Type B pancreatic cell (in vitro differentiated cells): ENCODE results near the gene ITPR2. TPM values are rescaled to one million over a fixed set of nuclear protein-coding genes. Genes with fewer than 3 reads are reported as not detected.
A peak's percentile ranks its signal among the peaks of the same experiment; 100 is the strongest.

ENCODE experiments used
- DNase-seq: peaks from one replicate; pipeline ENCODE4 v3.0.0; 2021; ENCODE audit warnings: mixed read lengths; ENCODE audit not compliant: unreplicated experiment; ENCODE audit errors: extremely low spot score
- H3K27ac Mint-ChIP-seq: 2 replicates; pipeline ENCODE4 v1.8.0; 2021; ENCODE audit warnings: mild to moderate bottlenecking, mixed read lengths
- H3K27me3 Mint-ChIP-seq: 2 replicates; pipeline ENCODE4 v1.8.0; 2021; ENCODE audit warnings: mixed read lengths
- H3K36me3 Mint-ChIP-seq: 2 replicates; pipeline ENCODE4 v1.8.0; 2021; ENCODE audit warnings: mixed read lengths
- H3K4me1 Mint-ChIP-seq: one replicate; pipeline ENCODE4 v1.8.0; 2021; ENCODE audit warnings: mixed read lengths; ENCODE audit not compliant: unreplicated experiment
- H3K4me3 Mint-ChIP-seq: 2 replicates; pipeline ENCODE4 v1.8.0; 2021; ENCODE audit warnings: mild to moderate bottlenecking, mixed read lengths
- H3K9me3 Mint-ChIP-seq: 2 replicates; pipeline ENCODE4 v1.8.0; 2021; ENCODE audit warnings: mixed read lengths
- total RNA-seq: library from RNA; stranded (reverse); gene quantifications from 2 replicates; pipeline ENCODE4 v1.2.1, GENCODE V29; 2021; ENCODE audit warnings: low replicate concordance
- TF ChIP-seq, protein P1 (sequence below): fragments of 200-600 bp; sonication (generic); conservative IDR thresholded peaks from 2 replicates; pipeline ENCODE4 v1.5.0; 2021; ENCODE audit warnings: antibody characterized with exemption, mild to moderate bottlenecking

The ITPR2 gene
- total RNA-seq, 1 donor from 2014 or later: 33.7 TPM

DNA sequence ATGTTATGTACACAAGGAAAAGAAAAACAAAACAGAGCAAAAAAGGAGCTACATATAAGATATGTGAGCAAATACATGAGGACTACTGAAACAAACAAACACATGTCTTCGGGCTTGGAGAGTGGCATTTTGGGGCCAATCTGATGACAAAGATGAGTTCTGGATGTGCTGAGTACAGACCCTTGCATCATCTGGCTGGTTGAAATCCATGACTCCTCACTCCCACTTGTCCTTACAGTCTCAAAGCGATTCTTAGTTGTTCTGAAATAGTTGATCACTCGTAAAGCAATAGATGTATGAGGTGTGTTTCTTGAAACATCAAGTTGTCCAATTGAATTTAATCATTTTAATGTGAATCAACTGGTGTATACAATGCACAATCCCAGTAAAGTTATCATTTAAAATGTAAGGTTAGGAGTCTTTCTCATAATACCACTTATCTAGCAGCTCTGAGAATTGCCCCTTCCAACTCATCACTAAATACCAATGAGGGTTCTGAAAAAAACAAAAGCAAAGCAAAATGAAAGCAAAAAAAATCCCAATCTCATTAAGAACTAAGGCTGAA, 136.9 kb downstream of the ITPR2 start:
- Mint-ChIP-seq H3K4me3 (no peak overlapping the region), H3K27ac (no peak overlapping the region), H3K36me3 (peaks cover 51% of the 10 kb centered on the region), H3K4me1 (peaks cover 4% of the 10 kb centered on the region), H3K9me3 (no peaks in the 10 kb centered on the region), H3K27me3 (no peaks in the 10 kb centered on the region)
- no peak for DNase-seq
- TF ChIP-seq, protein P1, sequence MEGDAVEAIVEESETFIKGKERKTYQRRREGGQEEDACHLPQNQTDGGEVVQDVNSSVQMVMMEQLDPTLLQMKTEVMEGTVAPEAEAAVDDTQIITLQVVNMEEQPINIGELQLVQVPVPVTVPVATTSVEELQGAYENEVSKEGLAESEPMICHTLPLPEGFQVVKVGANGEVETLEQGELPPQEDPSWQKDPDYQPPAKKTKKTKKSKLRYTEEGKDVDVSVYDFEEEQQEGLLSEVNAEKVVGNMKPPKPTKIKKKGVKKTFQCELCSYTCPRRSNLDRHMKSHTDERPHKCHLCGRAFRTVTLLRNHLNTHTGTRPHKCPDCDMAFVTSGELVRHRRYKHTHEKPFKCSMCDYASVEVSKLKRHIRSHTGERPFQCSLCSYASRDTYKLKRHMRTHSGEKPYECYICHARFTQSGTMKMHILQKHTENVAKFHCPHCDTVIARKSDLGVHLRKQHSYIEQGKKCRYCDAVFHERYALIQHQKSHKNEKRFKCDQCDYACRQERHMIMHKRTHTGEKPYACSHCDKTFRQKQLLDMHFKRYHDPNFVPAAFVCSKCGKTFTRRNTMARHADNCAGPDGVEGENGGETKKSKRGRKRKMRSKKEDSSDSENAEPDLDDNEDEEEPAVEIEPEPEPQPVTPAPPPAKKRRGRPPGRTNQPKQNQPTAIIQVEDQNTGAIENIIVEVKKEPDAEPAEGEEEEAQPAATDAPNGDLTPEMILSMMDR: no peak

DNA sequence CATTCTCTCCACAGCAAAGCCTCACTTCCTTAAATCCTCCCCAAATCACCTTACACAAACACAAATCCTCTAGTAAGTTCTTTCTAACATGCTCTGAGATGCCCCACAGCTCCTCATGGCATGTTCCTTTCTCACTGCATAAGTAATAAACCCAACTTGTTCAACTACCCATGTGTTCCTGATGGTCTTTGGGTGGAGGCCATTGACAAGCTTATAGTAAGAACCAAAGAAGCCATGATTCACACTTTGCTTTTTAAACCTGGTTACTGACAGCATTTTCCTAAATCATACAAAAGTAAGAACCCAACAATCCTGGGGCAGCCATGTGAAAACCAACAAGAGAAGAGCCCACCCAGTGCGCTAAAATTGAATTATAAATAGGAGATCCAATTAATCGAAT, 138.6 kb downstream of the ITPR2 start:
- TF ChIP-seq, protein P1: no peak
- Mint-ChIP-seq H3K4me1 (peaks cover 4% of the 10 kb centered on the region), H3K4me3 (no peak overlapping the region), H3K36me3 (peaks cover 48% of the 10 kb centered on the region), H3K9me3 (no peaks in the 10 kb centered on the region), H3K27me3 (no peaks in the 10 kb centered on the region), H3K27ac (no peak overlapping the region)
- DNase-seq: no peak

DNA sequence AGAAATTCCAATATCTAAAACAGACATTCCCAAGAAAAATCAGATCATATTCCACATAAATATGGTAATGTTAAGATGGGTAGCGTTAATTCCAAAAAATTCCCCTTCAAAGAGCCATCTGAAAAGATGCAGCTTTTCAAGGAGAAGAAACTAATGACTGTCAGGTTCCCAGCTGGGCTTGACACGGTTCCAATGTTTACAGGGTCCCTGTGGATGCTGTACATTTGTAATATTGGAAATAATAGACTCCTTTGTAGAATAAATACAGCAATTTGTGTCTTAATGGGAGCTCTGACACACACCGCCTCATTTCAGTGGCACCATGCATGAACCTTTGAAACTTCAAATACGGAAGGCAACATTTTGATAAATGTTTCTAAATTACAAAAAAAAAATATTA, 140.6 kb downstream of the ITPR2 start:
- Mint-ChIP-seq H3K4me1 (peaks cover 4% of the 10 kb centered on the region), H3K27me3 (no peaks in the 10 kb centered on the region), H3K9me3 (no peaks in the 10 kb centered on the region), H3K27ac (no peak overlapping the region), H3K4me3 (no peak overlapping the region), H3K36me3 (peaks cover 41% of the 10 kb centered on the region)
- TF ChIP-seq, protein P1: no peak
- DNase-seq: no peak

DNA sequence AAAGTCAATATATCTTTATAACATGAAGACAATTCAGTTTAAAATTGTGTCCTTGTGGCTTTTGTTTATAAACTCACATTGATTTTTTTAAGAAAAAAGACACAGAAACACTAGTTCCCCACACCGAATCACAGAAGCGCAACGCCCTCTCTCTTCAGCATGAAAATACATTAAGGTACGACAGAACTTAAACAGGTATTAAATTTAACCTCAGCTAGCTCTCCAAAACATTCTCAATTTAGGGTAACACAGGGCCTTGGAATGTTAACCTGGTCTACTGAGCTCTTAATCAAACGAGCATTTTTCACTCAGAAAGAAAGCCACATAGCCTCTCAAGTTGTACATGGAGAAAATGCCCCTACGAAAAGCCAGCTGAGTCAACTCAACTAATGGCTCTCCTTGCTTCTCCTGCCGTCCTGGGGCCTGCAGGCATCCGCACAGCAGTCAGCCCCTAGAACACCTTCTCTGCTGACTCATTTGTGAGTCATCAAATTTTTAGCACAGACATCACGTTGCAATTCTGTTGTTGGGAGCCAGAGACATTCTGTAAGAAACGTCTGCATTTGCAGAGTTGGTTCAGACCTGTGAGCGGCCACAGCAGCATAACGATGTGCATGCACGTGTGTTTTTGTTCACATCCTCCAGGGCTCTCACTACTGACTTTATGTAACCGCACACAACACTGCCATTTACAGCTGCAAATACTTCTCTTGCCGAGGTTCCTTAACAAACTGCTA, 141.6 kb downstream of the ITPR2 start:
- H3K9me3 Mint-ChIP-seq: no peaks in the 10 kb centered on the region
- peak overlapping the region; percentile 44 for H3K27ac Mint-ChIP-seq
- no peak for DNase-seq
- TF ChIP-seq, protein P1: no peak
- peaks cover 4% of the 10 kb centered on the region for H3K4me1 Mint-ChIP-seq
- H3K4me3 Mint-ChIP-seq: no peak overlapping the region
- no peaks in the 10 kb centered on the region for H3K27me3 Mint-ChIP-seq
- H3K36me3 Mint-ChIP-seq: peaks cover 40% of the 10 kb centered on the region

DNA sequence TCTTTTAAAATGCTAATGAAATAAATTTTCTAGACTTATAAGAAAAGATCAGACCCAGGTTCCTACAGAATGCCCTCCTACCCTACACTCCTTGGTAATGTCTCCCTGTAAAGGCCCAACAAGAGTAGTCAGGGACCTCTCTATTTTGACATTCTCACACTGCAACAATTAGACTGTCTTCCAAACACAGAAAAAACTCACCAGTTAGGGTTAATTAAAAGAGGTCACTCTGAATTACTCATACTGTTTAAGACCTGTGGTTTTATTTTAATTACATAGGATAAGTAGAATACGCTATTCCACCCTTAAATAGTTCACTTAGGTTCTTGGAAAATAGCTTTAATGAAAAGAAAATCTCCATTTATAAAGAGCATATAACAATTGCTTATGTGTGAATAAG, 142.4 kb downstream of the ITPR2 start:
- Mint-ChIP-seq H3K4me3 (no peak overlapping the region), H3K9me3 (no peaks in the 10 kb centered on the region), H3K36me3 (peaks cover 35% of the 10 kb centered on the region), H3K27ac (no peak overlapping the region), H3K4me1 (peaks cover 4% of the 10 kb centered on the region), H3K27me3 (no peaks in the 10 kb centered on the region)
- DNase-seq: no peak
- TF ChIP-seq, protein P1: no peak
